ENCODE measurements around the gene CXCL17.

DNA sequence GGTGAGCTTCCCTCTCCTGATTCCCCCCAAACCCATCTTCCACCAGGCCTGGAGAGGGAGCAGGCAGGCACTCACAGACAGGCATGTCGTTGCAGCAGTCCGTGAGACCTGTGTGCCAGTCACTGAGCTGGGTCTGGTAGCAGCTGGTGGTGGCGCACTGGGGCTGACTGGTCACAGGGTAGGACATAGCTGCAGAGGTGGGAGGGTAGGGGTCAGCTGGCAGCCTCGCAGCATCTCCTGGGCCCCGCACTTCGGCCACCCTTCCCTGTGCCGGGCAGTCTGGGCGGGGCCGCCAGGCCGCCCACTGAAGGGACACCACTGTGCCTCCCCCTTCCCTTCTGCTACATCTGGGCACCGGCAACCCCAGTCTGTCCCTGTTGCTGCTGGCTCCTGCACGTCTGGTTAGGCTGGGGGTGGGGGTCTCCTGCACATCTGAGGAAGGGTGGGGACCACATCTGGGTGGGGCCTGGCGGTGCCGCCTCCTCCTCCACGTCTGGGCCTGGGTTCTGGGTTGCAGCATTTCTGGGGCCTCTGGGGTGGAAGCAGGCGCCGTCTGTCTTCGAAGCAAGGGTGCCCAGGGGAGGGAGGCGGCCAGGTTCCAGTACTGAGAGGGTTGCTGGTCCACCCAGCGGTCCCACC, 53.8 kb downstream of the CXCL17 start:
- TF ChIP-seq CTCF (conservative IDR thresholded peaks at IDR 0.05; ENCODE audit: low read depth, low read length): no peak
- no peak for TF ChIP-seq EZH2 (IDR thresholded peaks at IDR 0.05; ENCODE audit: low read length, unreplicated experiment)
- TF ChIP-seq EZH2phosphoT487 (IDR thresholded peaks at IDR 0.05; ENCODE audit: borderline replicate concordance, low read length): no peak
